ENCODE data around the gene DENND5A. TPM values are rescaled to one million over a fixed set of nuclear protein-coding genes. Genes with fewer than 3 reads are reported as not detected.

Gene DENND5A
- total and polyA plus RNA-seq, 8 donors = 20.0 to 32.1 (median 26.0) TPM

- Histone ChIP-seq H3K9me3 (no peaks in the 10 kb centered on the region), H3K4me3 (no peak overlapping the region), H3K4me1 (no peaks in the 10 kb centered on the region), H3K36me3 (no peaks in the 10 kb centered on the region), H3K27me3 (no peaks in the 10 kb centered on the region), H3K27ac (no peak overlapping the region)
- intact Hi-C loops (cut with DNase I) = no loop called here
- WGBS, 2 donors = 95 to 97% methylated on average over 3 of the region's 3 CpGs
- DNase-seq (no peak), ATAC-seq (no peak), FAIRE-seq (no peak)
- no peak for TF ChIP-seq CTCF (IDR thresholded peaks at IDR 0.05)
Observed at GRCh38 chr11:9187616-9188015, 77.5 kb downstream of the DENND5A start.

- no peak for TF ChIP-seq CTCF (IDR thresholded peaks at IDR 0.05)
- no peak for FAIRE-seq
Observed at GRCh38 chr11:9184516-9184915, 80.6 kb downstream of the DENND5A start.

GRCh38 chr11:9182180-9182871 lies 82.8 kb downstream of the DENND5A start:
- WGBS, 2 donors = 97% methylated on average over 2 of the region's 2 CpGs
- ATAC-seq (no peak), DNase-seq (no peak), FAIRE-seq (no peak)
- TF ChIP-seq CTCF (IDR thresholded peaks at IDR 0.05) = no peak
- H3K4me3 ChIP-seq = no peak overlapping the region
- no peaks in the 10 kb centered on the region for H3K9me3 ChIP-seq
- H3K27me3 ChIP-seq = no peaks in the 10 kb centered on the region
- intact Hi-C loops (cut with DNase I) = no loop called here
- H3K36me3 ChIP-seq = peaks cover 0 to 28% (median 6%) of the 10 kb centered on the region in 3 donors
- H3K4me1 ChIP-seq = no peaks in the 10 kb centered on the region
- no peak overlapping the region for H3K27ac ChIP-seq

More at GRCh38 chr11:9184516-9184915, 80.6 kb downstream of the DENND5A start:
- ATAC-seq (no peak), DNase-seq (no peak)
- Histone ChIP-seq H3K4me1 (no peaks in the 10 kb centered on the region), H3K36me3 (peaks cover 0 to 12% (median 6%) of the 10 kb centered on the region in 3 donors), H3K27me3 (no peaks in the 10 kb centered on the region), H3K27ac (no peak overlapping the region), H3K9me3 (no peaks in the 10 kb centered on the region), H3K4me3 (no peak overlapping the region)
- WGBS, 2 donors = 74 to 90% methylated on average over 2 of the region's 2 CpGs
- intact Hi-C loops (cut with DNase I) = no loop called here

GRCh38 chr11:9180784-9181183 lies 84.4 kb downstream of the DENND5A start:
- H3K27me3 ChIP-seq = no peaks in the 10 kb centered on the region
- intact Hi-C loops (cut with DNase I) = no loop called here
- H3K4me1 ChIP-seq = no peaks in the 10 kb centered on the region
- no peak overlapping the region for H3K27ac ChIP-seq
- no peak for TF ChIP-seq CTCF (IDR thresholded peaks at IDR 0.05)
- peaks cover 0 to 39% (median 6%) of the 10 kb centered on the region in 3 donors for H3K36me3 ChIP-seq
- ATAC-seq (no peak), FAIRE-seq (no peak), DNase-seq (no peak)
- 87 to 96% methylated on average over 4 of the region's 4 CpGs for WGBS, 2 donors
- no peaks in the 10 kb centered on the region for H3K9me3 ChIP-seq
- no peak overlapping the region for H3K4me3 ChIP-seq

GRCh38 chr11:9179141-9179540 lies 86.0 kb downstream of the DENND5A start:
- no peak for DNase-seq
- Histone ChIP-seq H3K36me3 (peaks cover 0 to 39% (median 6%) of the 10 kb centered on the region in 3 donors), H3K4me1 (no peaks in the 10 kb centered on the region), H3K27me3 (no peaks in the 10 kb centered on the region), H3K9me3 (no peaks in the 10 kb centered on the region), H3K27ac (no peak overlapping the region), H3K4me3 (no peak overlapping the region)
- WGBS, 2 donors = 100% methylated on average over 1 of the region's 1 CpG; no CpG with 5 or more reads in 1 of the 2 donors
- intact Hi-C loops (cut with DNase I) = no loop called here
- no peak for ATAC-seq
- no peak for FAIRE-seq
- no peak for TF ChIP-seq CTCF (IDR thresholded peaks at IDR 0.05)
